Upper lobe of left lung (tissue), 4 donors: ENCODE results near the gene IFITM5.

Source experiments
- EP300 ChIP-seq, 4 donors: sonication (generic); formaldehyde crosslinking; IDR thresholded peaks; one replicate each; pipeline ENCODE4 v1.5.1; 2017; ENCODE audit warnings: antibody characterized with exemption in 4 of 4, control low read depth in 2 of 4
- POLR2A ChIP-seq, 4 donors: fragments of 450-650 bp; IDR thresholded peaks; one replicate each; pipeline ENCODE4 v1.5.1; 2016 to 2017; ENCODE audit warnings: antibody characterized with exemption in 4 of 4, mild to moderate bottlenecking in 2 of 4
- POLR2AphosphoS5 ChIP-seq, 2 donors: sonication (generic); formaldehyde crosslinking; IDR thresholded peaks; one replicate each; pipeline ENCODE4 v1.5.1; 2017; ENCODE audit warnings: antibody characterized with exemption in 2 of 2
- TF ChIP-seq, protein P1 (sequence below), 6 experiments: fragments of 450-650 bp in 4 of 6; fragments of 200-600 bp in 2 of 6; sonication (generic) in 2 of 6; IDR thresholded peaks; one replicate each; pipeline ENCODE4 v1.5.1; 2016 to 2019; ENCODE audit warnings: antibody characterized with exemption in 6 of 6

DNA sequence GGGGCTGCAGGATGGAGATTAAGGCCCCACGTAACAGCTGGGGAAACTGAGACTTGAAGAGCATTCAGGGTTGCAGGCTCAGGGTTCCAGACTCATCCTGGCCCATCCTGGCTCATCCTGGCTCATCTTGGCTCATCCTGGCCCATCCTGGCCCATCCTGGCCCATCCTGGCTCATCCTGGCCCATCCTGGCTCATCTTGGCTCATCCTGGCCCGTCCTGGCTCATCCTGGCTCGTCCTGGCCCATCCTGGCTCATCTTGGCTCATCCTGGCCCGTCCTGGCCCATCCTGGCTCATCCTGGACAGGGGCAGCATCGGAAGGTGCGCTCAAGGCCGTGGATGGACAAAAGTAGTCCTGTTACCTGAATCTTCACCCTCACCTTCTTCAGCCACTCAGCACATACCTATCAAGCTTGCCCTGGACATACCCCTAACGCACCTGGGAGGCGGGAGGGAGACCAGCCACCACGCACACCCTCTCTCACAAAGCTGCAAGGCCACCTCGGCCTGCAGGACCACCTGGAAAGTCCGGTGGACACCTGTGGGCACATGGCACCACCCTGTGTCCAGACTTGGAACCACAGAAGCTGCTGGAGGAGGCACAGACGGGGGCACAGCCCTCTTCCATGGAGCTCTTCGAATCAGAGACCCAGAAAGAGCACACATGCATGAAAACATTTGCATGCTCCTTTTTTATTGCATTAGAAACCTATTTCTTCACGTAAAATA is 41.4 kb downstream of the IFITM5 start:
- TF ChIP-seq, protein P1, sequence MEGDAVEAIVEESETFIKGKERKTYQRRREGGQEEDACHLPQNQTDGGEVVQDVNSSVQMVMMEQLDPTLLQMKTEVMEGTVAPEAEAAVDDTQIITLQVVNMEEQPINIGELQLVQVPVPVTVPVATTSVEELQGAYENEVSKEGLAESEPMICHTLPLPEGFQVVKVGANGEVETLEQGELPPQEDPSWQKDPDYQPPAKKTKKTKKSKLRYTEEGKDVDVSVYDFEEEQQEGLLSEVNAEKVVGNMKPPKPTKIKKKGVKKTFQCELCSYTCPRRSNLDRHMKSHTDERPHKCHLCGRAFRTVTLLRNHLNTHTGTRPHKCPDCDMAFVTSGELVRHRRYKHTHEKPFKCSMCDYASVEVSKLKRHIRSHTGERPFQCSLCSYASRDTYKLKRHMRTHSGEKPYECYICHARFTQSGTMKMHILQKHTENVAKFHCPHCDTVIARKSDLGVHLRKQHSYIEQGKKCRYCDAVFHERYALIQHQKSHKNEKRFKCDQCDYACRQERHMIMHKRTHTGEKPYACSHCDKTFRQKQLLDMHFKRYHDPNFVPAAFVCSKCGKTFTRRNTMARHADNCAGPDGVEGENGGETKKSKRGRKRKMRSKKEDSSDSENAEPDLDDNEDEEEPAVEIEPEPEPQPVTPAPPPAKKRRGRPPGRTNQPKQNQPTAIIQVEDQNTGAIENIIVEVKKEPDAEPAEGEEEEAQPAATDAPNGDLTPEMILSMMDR (IDR thresholded peaks at IDR 0.05) = peak in 1 of 6 experiments; percentile 11
- TF ChIP-seq EP300 (IDR thresholded peaks at IDR 0.05) (no peak), POLR2A (IDR thresholded peaks at IDR 0.05) (no peak), POLR2AphosphoS5 (IDR thresholded peaks at IDR 0.05) (no peak)
